GM12872 (cell line): Measurements from ENCODE around the gene ALG2.

ENCODE experiments used
- TF ChIP-seq, protein P1 (sequence below): IDR thresholded peaks from 3 replicates; pipeline ENCODE4 v1.5.1; 2011; ENCODE audit warnings: low read depth, mild to moderate bottlenecking, low read length, moderate library complexity; ENCODE audit not compliant: insufficient read depth

ALG2 gene

DNA sequence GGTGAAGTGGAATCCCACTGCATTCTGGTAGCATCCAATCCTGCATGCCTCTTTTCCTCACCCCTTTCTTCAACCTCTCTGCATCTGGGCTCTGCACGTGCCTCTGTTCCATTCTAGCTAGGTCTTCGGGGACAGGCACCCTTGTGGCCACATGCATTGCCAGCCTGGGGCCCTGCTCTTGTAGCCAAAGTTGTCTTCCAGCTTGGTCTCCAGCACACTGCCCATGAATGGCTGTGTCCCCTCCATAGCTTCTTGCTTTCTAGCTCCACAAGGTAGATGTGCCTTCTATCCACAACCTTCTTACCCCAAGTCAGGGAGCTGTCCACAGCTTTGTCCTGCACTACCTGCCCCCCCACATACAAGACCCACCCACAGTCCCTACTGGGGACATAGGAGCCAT, 32.6 kb downstream of the ALG2 start:
- TF ChIP-seq, protein P1, sequence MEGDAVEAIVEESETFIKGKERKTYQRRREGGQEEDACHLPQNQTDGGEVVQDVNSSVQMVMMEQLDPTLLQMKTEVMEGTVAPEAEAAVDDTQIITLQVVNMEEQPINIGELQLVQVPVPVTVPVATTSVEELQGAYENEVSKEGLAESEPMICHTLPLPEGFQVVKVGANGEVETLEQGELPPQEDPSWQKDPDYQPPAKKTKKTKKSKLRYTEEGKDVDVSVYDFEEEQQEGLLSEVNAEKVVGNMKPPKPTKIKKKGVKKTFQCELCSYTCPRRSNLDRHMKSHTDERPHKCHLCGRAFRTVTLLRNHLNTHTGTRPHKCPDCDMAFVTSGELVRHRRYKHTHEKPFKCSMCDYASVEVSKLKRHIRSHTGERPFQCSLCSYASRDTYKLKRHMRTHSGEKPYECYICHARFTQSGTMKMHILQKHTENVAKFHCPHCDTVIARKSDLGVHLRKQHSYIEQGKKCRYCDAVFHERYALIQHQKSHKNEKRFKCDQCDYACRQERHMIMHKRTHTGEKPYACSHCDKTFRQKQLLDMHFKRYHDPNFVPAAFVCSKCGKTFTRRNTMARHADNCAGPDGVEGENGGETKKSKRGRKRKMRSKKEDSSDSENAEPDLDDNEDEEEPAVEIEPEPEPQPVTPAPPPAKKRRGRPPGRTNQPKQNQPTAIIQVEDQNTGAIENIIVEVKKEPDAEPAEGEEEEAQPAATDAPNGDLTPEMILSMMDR: no peak

GRCh38 chr9:99187311-99187710, 34.4 kb downstream of the ALG2 start:
- TF ChIP-seq, protein P1: no peak

DNA sequence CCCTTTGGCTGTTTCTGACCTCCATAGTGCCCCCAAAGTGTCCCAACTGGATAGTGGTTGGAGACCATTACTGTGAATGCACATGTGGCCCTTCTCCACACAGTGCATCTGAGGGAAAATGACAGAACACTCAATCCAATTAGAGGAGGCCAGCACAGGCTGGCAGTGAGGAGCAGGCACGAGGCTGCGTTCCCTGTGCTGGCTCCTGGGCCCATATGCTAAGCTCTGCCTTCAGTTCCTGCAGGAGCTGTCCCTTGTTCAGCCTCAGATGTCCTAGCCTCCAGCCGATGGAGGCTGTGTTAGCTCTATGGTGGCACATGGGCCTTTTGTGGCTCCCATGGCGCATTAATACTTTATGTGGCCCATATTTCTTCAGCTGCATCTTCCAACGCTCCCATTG, 35.8 kb downstream of the ALG2 start:
- TF ChIP-seq, protein P1: no peak

- TF ChIP-seq, protein P1: no peak
These were observed 36.5 kb downstream of the ALG2 start for GRCh38 chr9:99185348-99185632.

DNA sequence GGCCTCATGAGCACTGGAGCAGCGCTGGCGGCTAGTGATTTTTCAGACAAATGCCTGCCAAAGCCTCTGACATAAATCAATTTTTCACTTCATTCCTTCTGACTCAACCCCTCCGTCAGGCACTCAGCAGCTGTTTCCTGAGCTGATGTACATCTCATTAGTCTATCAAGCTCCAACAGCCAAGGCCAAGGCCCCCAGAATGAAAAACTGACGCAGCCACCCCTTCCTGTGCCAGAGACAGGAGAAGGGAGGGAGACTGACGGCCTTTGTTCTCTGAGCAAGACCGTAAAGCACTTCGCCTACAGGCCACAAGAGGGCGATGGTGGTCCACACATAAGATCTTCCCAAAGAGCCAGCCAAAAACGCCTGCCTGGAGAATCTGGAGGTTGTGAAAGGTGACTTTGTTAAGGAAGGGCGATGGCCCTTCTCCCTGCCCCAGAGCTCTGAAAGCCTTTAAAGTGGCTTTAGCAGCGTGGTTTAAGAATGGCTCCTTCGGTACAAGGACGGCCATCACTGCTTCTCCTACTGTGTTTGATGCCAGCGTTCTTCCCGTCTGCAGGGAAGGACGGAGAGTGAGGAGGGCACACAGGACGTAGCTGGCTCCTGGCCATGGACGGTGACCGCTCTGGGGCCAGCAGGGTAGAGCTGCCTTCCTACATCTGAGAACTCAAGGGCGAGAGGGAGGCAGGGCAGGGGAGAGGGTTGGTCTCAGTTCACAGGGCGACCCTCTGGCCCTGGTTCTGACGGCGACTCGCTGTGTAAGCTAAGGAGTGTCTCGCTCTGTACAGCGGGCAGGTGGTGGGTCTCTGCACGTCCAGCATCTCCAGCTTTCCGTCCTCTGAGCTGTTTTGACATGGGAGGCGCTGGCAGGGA, 37.0 kb downstream of the ALG2 start:
- TF ChIP-seq, protein P1: peak; percentile 98

DNA sequence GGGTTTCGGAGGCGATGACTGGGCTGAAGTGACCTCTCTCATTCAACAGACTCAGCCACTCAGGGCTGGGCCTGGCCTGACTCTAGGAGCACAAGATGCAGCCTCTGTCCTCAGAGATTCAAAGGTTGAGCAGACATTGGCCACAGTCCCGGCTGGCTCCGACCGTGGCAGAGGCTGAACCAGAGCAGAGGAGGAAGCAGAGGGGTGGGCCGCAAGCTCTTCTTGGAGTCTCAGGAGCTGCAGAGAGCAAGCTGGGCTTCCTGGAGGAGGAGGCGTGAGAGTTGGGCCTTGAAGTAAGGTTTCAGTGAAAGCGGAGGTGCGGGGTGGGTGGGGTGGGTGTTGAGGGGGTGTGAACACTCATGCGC, 37.6 kb downstream of the ALG2 start:
- TF ChIP-seq, protein P1: no peak

DNA sequence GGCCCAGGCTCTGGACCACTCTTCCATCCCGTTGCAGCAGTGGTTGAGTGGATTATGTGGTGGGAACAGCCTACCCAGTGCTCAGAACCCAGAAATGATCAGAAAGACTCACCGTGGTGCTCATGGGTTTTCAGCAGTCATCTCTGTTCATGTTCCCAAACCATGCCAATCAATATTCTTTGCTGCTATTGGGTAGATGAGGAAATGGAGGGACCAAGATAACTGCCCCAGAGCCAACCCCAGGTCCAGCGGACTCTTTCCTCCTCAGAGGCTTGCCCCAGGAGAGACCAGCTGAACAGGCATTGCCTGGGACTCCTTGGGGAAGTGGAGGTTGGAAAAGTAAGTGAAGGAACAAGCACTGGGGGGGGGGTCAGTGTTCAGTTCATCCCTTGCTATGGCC, 38.1 kb downstream of the ALG2 start:
- TF ChIP-seq, protein P1: no peak
